GM23338 (cell line): ENCODE results near the gene PLAAT2.

Experiments used
- CREB1 ChIP-seq: fragments of 250-450 bp; sonication (Bioruptor Pico); IDR thresholded peaks from 2 replicates; pipeline ENCODE4 v1.5.0; 2020; ENCODE audit warnings: low read depth, mild to moderate bottlenecking, moderate library complexity
- EZH2 ChIP-seq: fragments of 200-600 bp; sonication (generic); IDR thresholded peaks from one replicate; pipeline ENCODE4 v1.8.0; 2017; ENCODE audit warnings: antibody characterized with exemption, mild to moderate bottlenecking, low read depth; ENCODE audit not compliant: unreplicated experiment
- POLR2AphosphoS5 ChIP-seq: IDR thresholded peaks from 2 replicates; pipeline ENCODE4 v1.6.1; 2016; ENCODE audit warnings: antibody characterized with exemption, low read depth
- REST ChIP-seq: IDR thresholded peaks from one replicate; pipeline ENCODE4 v1.6.1; 2018; ENCODE audit warnings: antibody characterized with exemption; ENCODE audit not compliant: unreplicated experiment
- TF ChIP-seq, protein P1 (sequence below), 2 experiments: fragments of 200-600 bp in 1 of 2; sonication (generic) in 1 of 2; conservative IDR thresholded peaks; 2 replicates each; pipeline versions ENCODE4 v1.5.1 to v1.6.1; 2016 to 2017; ENCODE audit warnings: antibody characterized with exemption in 2 of 2, low read depth in 2 of 2, mild to moderate bottlenecking in 2 of 2, moderate library complexity in 1 of 2

GRCh38 chr11:63527667-63528066 is 35.5 kb downstream of the PLAAT2 start:
- TF ChIP-seq REST (no peak), EZH2 (no peak), CREB1 (CRISPR knock-in tag) (no peak), POLR2AphosphoS5 (no peak)
- TF ChIP-seq, protein P1, sequence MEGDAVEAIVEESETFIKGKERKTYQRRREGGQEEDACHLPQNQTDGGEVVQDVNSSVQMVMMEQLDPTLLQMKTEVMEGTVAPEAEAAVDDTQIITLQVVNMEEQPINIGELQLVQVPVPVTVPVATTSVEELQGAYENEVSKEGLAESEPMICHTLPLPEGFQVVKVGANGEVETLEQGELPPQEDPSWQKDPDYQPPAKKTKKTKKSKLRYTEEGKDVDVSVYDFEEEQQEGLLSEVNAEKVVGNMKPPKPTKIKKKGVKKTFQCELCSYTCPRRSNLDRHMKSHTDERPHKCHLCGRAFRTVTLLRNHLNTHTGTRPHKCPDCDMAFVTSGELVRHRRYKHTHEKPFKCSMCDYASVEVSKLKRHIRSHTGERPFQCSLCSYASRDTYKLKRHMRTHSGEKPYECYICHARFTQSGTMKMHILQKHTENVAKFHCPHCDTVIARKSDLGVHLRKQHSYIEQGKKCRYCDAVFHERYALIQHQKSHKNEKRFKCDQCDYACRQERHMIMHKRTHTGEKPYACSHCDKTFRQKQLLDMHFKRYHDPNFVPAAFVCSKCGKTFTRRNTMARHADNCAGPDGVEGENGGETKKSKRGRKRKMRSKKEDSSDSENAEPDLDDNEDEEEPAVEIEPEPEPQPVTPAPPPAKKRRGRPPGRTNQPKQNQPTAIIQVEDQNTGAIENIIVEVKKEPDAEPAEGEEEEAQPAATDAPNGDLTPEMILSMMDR (conservative IDR thresholded peaks at IDR 0.05; ENCODE audit: low read depth in 2 of 2): no peak
